ENCODE measurements around the gene VGLL4. TPM values are rescaled to one million over a fixed set of nuclear protein-coding genes. Genes with fewer than 3 reads are reported as not detected.

The VGLL4 gene
- total RNA-seq, 1 experiment from 2014 or later, result 43.0 TPM

DNA sequence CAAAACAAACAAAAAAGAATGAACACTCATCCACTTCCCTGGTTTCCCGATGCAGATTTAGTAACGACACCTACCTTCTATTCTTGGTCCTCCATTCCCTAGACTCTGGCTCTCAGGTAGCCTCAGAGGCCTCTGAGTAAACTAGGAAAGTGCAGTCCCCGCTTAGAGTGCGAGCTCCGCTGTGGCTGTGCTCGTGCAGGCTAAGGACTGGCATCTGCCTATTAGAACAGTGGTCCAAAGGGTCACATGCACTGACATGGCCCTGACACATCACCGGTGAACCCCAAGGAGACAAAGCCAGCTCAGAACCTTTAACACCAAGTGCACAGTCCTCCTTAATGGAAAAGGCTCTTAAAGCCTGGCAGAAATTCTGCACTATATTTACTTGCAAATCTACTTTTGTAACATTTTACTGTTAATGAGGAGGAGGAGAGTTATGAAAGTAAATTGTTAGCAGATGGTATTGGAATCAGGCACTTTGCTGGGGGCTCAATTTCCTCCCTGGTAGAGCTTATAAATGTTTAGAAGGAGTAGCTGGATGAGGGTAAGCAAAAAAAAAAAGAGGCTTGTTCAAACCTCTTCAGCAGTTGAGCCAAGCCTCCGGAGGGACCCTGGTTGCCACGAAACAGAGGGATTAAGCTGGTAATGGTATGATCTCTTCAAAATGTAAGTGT, 31.1 kb downstream of the VGLL4 start:
- POLR2A ChIA-PET, result no interaction called here
- peak overlapping the region; percentile 73 for H3K27ac Mint-ChIP-seq
- no peak overlapping the region for H3K4me3 Mint-ChIP-seq

DNA sequence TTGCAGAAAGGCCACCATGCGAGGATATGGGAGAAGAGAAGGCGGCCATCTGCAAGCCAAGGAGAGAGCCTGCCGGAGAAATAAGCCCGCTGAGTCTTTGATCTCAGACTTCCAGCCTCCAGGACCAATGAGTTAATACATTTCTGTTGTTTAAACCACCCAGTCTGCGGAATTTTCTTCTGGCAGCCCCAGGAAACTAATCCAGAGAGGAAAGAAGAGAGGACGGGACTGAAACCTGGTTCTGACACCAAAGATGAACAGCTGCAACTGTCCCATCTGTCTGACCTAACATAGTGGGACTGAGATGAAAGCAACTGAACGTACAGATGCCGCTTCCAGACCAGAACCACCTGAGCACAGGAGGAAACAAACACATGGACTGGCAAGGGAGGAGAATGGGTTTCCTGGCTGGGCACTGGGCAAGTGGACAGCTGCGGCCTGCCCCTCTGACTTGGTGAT, 32.3 kb downstream of the VGLL4 start:
- ChIA-PET CTCF (no interaction called here), POLR2A (no interaction called here)
- DNase-seq (ENCODE audit: low spot score) (no peak), ATAC-seq (no peak)
- Mint-ChIP-seq H3K9me3 (no peaks in the 10 kb centered on the region), H3K27me3 (ENCODE audit: low read depth) (no peaks in the 10 kb centered on the region), H3K4me3 (no peak overlapping the region), H3K36me3 (0 out of 2 replicates have a peak, but pooled peaks cover 2% of the 10 kb centered on the region), H3K4me1 (peaks cover 83% of the 10 kb centered on the region), H3K27ac (peak overlapping the region; percentile 77; the same call in 1 of the 2 replicates)
- no peak for TF ChIP-seq IRF2 (CRISPR knock-in tag; IDR thresholded peaks at IDR 0.05; ENCODE audit: borderline replicate concordance, low read depth)
- TF ChIP-seq, protein P1, sequence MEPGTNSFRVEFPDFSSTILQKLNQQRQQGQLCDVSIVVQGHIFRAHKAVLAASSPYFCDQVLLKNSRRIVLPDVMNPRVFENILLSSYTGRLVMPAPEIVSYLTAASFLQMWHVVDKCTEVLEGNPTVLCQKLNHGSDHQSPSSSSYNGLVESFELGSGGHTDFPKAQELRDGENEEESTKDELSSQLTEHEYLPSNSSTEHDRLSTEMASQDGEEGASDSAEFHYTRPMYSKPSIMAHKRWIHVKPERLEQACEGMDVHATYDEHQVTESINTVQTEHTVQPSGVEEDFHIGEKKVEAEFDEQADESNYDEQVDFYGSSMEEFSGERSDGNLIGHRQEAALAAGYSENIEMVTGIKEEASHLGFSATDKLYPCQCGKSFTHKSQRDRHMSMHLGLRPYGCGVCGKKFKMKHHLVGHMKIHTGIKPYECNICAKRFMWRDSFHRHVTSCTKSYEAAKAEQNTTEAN (CRISPR knock-in tag; IDR thresholded peaks at IDR 0.05), result no peak
- TF ChIP-seq, protein P2, sequence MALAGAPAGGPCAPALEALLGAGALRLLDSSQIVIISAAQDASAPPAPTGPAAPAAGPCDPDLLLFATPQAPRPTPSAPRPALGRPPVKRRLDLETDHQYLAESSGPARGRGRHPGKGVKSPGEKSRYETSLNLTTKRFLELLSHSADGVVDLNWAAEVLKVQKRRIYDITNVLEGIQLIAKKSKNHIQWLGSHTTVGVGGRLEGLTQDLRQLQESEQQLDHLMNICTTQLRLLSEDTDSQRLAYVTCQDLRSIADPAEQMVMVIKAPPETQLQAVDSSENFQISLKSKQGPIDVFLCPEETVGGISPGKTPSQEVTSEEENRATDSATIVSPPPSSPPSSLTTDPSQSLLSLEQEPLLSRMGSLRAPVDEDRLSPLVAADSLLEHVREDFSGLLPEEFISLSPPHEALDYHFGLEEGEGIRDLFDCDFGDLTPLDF (CRISPR knock-in tag; IDR thresholded peaks at IDR 0.05), result no peak
- TF ChIP-seq ZNF219 (CRISPR knock-in tag; IDR thresholded peaks at IDR 0.05; ENCODE audit: borderline replicate concordance), result no peak
- TF ChIP-seq, protein P3, sequence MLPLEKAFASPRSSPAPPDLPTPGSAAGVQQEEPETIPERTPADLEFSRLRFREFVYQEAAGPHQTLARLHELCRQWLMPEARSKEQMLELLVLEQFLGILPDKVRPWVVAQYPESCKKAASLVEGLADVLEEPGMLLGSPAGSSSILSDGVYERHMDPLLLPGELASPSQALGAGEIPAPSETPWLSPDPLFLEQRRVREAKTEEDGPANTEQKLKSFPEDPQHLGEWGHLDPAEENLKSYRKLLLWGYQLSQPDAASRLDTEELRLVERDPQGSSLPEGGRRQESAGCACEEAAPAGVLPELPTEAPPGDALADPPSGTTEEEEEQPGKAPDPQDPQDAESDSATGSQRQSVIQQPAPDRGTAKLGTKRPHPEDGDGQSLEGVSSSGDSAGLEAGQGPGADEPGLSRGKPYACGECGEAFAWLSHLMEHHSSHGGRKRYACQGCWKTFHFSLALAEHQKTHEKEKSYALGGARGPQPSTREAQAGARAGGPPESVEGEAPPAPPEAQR (CRISPR knock-in tag; IDR thresholded peaks at IDR 0.05), result no peak
- TF ChIP-seq, protein P4, sequence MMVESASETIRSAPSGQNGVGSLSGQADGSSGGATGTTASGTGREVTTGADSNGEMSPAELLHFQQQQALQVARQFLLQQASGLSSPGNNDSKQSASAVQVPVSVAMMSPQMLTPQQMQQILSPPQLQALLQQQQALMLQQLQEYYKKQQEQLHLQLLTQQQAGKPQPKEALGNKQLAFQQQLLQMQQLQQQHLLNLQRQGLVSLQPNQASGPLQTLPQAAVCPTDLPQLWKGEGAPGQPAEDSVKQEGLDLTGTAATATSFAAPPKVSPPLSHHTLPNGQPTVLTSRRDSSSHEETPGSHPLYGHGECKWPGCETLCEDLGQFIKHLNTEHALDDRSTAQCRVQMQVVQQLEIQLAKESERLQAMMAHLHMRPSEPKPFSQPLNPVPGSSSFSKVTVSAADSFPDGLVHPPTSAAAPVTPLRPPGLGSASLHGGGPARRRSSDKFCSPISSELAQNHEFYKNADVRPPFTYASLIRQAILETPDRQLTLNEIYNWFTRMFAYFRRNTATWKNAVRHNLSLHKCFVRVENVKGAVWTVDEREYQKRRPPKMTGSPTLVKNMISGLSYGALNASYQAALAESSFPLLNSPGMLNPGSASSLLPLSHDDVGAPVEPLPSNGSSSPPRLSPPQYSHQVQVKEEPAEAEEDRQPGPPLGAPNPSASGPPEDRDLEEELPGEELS (CRISPR knock-in tag; IDR thresholded peaks at IDR 0.05), result no peak
- no peak for TF ChIP-seq CBFB (CRISPR knock-in tag; IDR thresholded peaks at IDR 0.05; ENCODE audit: low read depth)
- TF ChIP-seq KAT7 (CRISPR knock-in tag; IDR thresholded peaks at IDR 0.05; ENCODE audit: borderline replicate concordance), result no peak
- TF ChIP-seq, protein P5, sequence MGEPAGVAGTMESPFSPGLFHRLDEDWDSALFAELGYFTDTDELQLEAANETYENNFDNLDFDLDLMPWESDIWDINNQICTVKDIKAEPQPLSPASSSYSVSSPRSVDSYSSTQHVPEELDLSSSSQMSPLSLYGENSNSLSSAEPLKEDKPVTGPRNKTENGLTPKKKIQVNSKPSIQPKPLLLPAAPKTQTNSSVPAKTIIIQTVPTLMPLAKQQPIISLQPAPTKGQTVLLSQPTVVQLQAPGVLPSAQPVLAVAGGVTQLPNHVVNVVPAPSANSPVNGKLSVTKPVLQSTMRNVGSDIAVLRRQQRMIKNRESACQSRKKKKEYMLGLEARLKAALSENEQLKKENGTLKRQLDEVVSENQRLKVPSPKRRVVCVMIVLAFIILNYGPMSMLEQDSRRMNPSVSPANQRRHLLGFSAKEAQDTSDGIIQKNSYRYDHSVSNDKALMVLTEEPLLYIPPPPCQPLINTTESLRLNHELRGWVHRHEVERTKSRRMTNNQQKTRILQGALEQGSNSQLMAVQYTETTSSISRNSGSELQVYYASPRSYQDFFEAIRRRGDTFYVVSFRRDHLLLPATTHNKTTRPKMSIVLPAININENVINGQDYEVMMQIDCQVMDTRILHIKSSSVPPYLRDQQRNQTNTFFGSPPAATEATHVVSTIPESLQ (CRISPR knock-in tag; IDR thresholded peaks at IDR 0.05), result no peak
- TF ChIP-seq, protein P6, sequence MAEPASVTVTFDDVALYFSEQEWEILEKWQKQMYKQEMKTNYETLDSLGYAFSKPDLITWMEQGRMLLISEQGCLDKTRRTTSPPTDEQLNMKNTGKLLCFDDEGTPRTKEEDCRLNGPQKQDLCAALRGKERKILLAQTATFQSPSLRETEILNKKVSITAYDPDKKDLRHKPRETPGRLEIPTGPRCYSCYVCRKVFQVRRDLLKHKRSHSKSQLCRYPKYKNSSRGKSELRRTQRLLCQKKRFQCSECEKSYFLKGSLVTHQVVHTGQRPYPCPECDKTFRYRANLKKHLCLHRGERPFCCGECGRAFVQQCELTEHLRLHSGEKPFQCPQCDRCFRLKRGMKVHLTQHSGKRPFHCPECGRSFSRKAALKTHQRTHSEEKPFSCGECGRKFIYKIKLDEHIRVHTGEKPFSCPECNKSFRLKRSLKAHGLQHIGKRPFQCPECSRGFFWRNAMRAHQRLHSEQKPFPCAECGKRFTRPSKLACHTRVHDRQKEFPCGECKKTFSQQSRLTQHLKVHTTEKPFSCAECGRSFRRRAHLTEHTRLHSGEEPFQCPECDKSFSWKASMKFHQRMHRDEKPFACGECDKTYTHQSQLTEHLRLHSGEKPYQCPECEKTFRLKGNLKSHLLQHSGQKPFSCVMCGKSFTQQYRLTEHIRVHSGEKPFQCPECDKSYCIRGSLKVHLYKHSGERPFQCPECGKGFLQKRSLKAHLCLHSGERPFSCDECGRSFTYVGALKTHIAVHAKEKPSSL (CRISPR knock-in tag; conservative IDR thresholded peaks at IDR 0.05), result no peak
- TF ChIP-seq TEAD1 (CRISPR knock-in tag; IDR thresholded peaks at IDR 0.05), result no peak
- TF ChIP-seq GTF2I (CRISPR knock-in tag; conservative IDR thresholded peaks at IDR 0.05), result no peak
- TF ChIP-seq SMAD4 (CRISPR knock-in tag; IDR thresholded peaks at IDR 0.05), result no peak
- TF ChIP-seq, protein P7, sequence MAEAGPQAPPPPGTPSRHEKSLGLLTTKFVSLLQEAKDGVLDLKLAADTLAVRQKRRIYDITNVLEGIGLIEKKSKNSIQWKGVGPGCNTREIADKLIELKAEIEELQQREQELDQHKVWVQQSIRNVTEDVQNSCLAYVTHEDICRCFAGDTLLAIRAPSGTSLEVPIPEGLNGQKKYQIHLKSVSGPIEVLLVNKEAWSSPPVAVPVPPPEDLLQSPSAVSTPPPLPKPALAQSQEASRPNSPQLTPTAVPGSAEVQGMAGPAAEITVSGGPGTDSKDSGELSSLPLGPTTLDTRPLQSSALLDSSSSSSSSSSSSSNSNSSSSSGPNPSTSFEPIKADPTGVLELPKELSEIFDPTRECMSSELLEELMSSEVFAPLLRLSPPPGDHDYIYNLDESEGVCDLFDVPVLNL (CRISPR knock-in tag; IDR thresholded peaks at IDR 0.05; ENCODE audit: borderline replicate concordance, low read depth), result no peak

More for the DNA sequence above, 31.1 kb downstream of the VGLL4 start:
- CTCF ChIA-PET, result interaction anchor here (1.6 kb wide), 1 partner anchor 11 kb away, joined by 4 read pairs; no protein-coding TSS in a partner anchor
- TF ChIP-seq, protein P8, sequence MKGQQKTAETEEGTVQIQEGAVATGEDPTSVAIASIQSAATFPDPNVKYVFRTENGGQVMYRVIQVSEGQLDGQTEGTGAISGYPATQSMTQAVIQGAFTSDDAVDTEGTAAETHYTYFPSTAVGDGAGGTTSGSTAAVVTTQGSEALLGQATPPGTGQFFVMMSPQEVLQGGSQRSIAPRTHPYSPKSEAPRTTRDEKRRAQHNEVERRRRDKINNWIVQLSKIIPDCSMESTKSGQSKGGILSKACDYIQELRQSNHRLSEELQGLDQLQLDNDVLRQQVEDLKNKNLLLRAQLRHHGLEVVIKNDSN (CRISPR knock-in tag; IDR thresholded peaks at IDR 0.05), result no peak
- TF ChIP-seq, protein P9, sequence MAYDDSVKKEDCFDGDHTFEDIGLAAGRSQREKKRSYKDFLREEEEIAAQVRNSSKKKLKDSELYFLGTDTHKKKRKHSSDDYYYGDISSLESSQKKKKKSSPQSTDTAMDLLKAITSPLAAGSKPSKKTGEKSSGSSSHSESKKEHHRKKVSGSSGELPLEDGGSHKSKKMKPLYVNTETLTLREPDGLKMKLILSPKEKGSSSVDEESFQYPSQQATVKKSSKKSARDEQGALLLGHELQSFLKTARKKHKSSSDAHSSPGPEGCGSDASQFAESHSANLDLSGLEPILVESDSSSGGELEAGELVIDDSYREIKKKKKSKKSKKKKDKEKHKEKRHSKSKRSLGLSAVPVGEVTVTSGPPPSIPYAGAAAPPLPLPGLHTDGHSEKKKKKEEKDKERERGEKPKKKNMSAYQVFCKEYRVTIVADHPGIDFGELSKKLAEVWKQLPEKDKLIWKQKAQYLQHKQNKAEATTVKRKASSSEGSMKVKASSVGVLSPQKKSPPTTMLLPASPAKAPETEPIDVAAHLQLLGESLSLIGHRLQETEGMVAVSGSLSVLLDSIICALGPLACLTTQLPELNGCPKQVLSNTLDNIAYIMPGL (CRISPR knock-in tag; IDR thresholded peaks at IDR 0.05), result no peak
- no peaks in the 10 kb centered on the region for H3K36me3 Mint-ChIP-seq
- no peak for DNase-seq (ENCODE audit: low spot score)
- no peaks in the 10 kb centered on the region for H3K9me3 Mint-ChIP-seq
- ATAC-seq, result no peak
- peaks cover 89% of the 10 kb centered on the region for H3K4me1 Mint-ChIP-seq
- no peaks in the 10 kb centered on the region for H3K27me3 Mint-ChIP-seq (ENCODE audit: low read depth)

Data from WTC11 (cell line).